Colon (tissue), 2 donors: Measurements from ENCODE around the gene ENSA.
A peak's percentile ranks its signal among the peaks of the same experiment; 100 is the strongest.
"Not testable (repeated sequence)": the region's sequence is repeated elsewhere in the genome, so short reads cannot be mapped to it uniquely, and the experiment has no call there.

ENCODE experiments used
- FAIRE-seq: peaks from 2 replicates; lab custom pipeline; 2012; peaks lifted over from hg19 to GRCh38; lab: Jason Lieb, UNC
- donor health status: control.
- donor health status: control.

Gene ENSA

GRCh38 chr1:150621497-150622302 lies 7.7 kb downstream of the ENSA start:
- FAIRE-seq: no peak

- no peak for FAIRE-seq
Measured at GRCh38 chr1:150620919-150621318, 8.5 kb downstream of the ENSA start.

- FAIRE-seq: no peak
Measured at GRCh38 chr1:150619576-150620509, 9.6 kb downstream of the ENSA start.

GRCh38 chr1:150615346-150616201 lies 13.8 kb downstream of the ENSA start:
- no peak for FAIRE-seq

GRCh38 chr1:150613061-150613920 lies 16.1 kb downstream of the ENSA start:
- peak; percentile 58 for FAIRE-seq

GRCh38 chr1:150612014-150612345 lies 17.4 kb downstream of the ENSA start:
- FAIRE-seq: no peak

- no peak for FAIRE-seq
Measured at GRCh38 chr1:150610576-150610975, 18.8 kb downstream of the ENSA start.

GRCh38 chr1:150609732-150610131 lies 19.7 kb downstream of the ENSA start:
- FAIRE-seq: no peak

- no peak for FAIRE-seq
Measured at GRCh38 chr1:150606463-150607142, 22.8 kb downstream of the ENSA start.

- FAIRE-seq: not testable (repeated sequence)
Measured at GRCh38 chr1:150605451-150605731, 24.0 kb downstream of the ENSA start.

GRCh38 chr1:150604226-150604588 lies 25.2 kb downstream of the ENSA start:
- no peak for FAIRE-seq

GRCh38 chr1:150603711-150604110 lies 25.7 kb downstream of the ENSA start:
- FAIRE-seq: no peak

- FAIRE-seq: not testable (repeated sequence)
Measured at GRCh38 chr1:150602372-150602771, 27.0 kb downstream of the ENSA start.

GRCh38 chr1:150601540-150601939 lies 27.9 kb downstream of the ENSA start:
- FAIRE-seq: no peak

- not testable (repeated sequence) for FAIRE-seq
Measured at GRCh38 chr1:150598346-150598745, 31.1 kb downstream of the ENSA start.

- FAIRE-seq: no peak
Measured at GRCh38 chr1:150596976-150597375, 32.4 kb downstream of the ENSA start.

GRCh38 chr1:150596095-150596892 lies 33.1 kb downstream of the ENSA start:
- FAIRE-seq: no peak

GRCh38 chr1:150582371-150582770 lies 47.0 kb downstream of the ENSA start:
- no peak for FAIRE-seq

- FAIRE-seq: not testable (repeated sequence)
Measured at GRCh38 chr1:150581962-150582361, 47.5 kb downstream of the ENSA start.

GRCh38 chr1:150581437-150581836 lies 48.0 kb downstream of the ENSA start:
- FAIRE-seq: not testable (repeated sequence)
